Stimulated activated CD4-positive, alpha-beta T cell treated with anti-CD3 and anti-CD28 coated beads, Interleukin-15, amount 100 ng/mL, for 48 hours (primary cell): Measurements from ENCODE around the gene FXR1.
A peak's percentile ranks its signal among the peaks of the same experiment; 100 is the strongest.
"Not testable (repeated sequence)": the region's sequence is repeated elsewhere in the genome, so short reads cannot be mapped to it uniquely, and the experiment has no call there.

Source experiments
- DNase-seq, 2 donors: peaks; one replicate each; pipeline ENCODE4 v3.0.0-alpha.2; 2020; ENCODE audit warnings: low read depth in 2 of 2

Gene FXR1

GRCh38 chr3:180934638-180935037, 22.2 kb downstream of the FXR1 start:
- DNase-seq: no peak

DNA sequence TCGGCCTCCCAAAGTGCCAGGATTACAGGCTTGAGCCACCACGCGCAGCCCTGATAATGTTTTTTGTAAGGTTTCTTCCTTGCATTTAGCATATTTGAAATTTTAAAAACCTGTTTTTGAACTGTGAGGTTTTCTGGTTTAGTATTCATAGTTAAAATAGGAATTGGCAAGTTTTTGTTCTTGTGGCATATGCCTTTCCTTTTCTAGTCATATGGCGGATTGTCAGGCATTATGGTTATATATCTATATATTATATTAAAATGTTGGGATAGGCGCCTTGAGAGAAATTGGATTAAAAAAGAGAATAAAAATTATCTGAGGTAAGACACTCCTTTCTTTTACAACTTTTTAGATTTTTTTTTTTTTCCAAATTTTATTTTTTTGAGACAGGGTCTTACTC, 28.4 kb downstream of the FXR1 start:
- DNase-seq: no peak

DNA sequence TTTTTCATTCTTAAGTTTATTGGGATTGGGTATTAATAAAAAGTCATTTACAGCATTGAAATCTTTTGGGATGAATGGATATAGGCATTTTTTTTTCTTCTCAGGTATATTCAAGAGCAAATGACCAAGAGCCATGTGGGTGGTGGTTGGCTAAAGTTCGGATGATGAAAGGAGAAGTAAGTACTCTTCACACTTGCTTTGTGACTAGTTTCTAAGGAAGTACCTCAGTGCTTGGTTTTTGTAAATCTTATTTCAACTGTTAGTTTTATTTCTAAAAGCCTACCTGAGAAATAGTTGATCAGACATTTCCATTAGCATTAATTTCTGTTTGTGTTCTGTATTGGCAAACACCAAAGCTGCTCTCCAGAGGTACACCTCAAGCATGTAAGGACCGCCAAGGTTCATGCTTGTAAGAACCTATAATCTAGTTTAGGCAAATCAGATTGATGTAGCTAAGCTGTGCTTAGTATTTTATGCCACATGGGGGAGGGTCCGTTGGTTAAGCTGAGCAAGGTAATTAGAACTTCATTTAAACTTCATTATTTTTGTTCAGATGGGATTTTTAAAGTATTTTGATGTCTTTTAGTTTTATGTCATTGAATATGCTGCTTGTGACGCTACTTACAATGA, 35.4 kb downstream of the FXR1 start:
- no peak for DNase-seq

DNA sequence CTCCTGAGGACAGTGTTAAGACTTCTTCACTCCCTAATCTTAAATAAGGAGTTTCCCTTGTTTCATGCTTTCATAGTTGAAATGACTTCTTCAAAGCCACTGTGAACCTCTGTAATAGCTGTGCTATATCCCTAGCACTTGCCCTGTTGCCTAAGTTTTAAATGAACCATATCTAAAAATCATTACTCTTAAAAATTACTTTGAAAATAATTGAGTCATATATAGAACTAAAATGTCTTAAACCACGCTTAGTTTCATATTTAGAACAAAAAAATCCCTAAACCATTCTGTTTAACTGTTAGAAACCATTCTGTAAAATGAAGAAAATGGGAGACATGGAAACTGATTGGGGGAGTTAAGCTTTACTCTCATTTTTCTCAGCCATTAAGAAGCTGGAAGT, 47.2 kb downstream of the FXR1 start:
- DNase-seq: no peak

GRCh38 chr3:180961087-180961486, 48.6 kb downstream of the FXR1 start:
- DNase-seq: no peak

GRCh38 chr3:180961552-180961951, 49.1 kb downstream of the FXR1 start:
- DNase-seq: no peak

DNA sequence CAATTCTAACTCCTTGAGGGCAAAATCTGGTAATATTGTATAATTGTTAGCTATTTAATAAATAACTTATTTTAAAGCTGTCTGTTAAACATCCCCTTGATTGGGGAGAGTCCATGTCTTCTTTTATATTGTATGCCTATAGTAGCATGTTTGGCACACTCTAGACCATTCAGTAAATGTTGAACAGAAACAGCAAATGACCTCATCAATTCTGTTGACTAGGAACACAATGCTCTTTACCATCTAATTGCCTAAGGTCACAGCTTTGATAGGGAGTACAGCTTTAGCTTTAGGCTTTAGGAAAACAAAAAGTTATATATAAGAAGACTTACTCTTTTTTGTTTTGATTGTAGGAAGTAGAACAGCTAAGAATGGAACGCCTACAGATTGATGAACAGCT, 50.1 kb downstream of the FXR1 start:
- DNase-seq: no peak

DNA sequence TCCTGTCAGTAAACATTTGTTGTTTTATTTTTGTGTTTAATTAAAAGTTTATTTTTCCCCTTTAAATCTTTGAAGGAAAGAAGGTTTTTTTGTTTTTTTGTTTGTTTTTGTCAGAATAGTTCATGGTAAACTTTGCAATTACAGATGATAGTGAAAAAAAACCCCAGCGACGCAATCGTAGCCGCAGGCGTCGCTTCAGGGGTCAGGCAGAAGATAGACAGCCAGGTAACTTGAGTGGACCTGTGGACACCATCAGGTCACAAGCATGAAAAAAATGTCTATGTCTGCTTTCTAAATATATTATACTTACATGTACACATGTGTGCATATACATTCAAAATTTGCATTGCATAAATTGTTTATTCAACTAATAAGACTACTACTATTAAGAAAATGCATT, 58.5 kb downstream of the FXR1 start:
- no peak for DNase-seq

GRCh38 chr3:180973543-180973942, 61.1 kb downstream of the FXR1 start:
- DNase-seq: no peak

GRCh38 chr3:180974286-180974685, 61.8 kb downstream of the FXR1 start:
- DNase-seq: no peak

DNA sequence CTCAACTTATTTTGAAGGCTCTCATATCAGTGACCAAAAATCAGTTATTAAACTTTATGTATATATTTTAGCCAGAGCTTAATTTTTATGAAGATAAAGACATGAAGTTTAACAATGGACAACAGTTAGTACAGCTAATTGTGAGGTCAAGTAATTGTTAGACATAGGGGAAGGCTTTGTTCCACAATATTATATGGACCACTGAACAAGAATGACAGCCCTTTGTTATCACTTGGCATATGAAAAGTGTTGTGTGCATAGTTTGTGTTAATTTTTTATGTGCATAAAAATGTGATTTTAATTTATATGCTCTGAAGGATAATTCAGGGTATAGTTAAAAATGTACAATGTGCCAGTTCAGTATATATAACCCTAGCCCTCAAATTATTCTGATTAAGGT, 65.0 kb downstream of the FXR1 start:
- no peak for DNase-seq

- DNase-seq: no peak
Observed at GRCh38 chr3:180979961-180980360, 67.5 kb downstream of the FXR1 start.

DNA sequence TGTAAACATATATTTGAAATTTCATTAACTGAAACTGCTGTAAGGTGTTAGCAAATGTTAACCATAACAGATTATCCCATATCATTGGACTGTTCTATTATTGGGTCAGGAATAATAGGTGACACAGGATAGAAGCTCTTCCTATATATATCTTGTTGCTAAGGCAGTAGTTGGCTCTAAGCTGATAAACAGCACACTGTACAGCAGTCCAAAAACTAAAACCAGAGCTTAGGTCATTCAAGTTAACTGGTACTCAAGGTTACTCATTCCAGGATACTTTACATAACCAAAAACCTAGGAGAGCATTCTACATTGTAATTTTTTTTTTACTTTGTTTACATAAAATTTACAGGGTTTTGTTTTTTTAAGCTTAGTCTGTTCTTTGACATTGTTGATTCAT, 68.1 kb downstream of the FXR1 start:
- no peak for DNase-seq

GRCh38 chr3:180981912-180982311, 69.4 kb downstream of the FXR1 start:
- DNase-seq: no peak

- no peak for DNase-seq
Observed at GRCh38 chr3:180983136-180983535, 70.7 kb downstream of the FXR1 start.

- DNase-seq: not testable (repeated sequence)
Observed at GRCh38 chr3:180986366-180986765, 73.9 kb downstream of the FXR1 start.

GRCh38 chr3:180987344-180987743, 74.9 kb downstream of the FXR1 start:
- no peak for DNase-seq

DNA sequence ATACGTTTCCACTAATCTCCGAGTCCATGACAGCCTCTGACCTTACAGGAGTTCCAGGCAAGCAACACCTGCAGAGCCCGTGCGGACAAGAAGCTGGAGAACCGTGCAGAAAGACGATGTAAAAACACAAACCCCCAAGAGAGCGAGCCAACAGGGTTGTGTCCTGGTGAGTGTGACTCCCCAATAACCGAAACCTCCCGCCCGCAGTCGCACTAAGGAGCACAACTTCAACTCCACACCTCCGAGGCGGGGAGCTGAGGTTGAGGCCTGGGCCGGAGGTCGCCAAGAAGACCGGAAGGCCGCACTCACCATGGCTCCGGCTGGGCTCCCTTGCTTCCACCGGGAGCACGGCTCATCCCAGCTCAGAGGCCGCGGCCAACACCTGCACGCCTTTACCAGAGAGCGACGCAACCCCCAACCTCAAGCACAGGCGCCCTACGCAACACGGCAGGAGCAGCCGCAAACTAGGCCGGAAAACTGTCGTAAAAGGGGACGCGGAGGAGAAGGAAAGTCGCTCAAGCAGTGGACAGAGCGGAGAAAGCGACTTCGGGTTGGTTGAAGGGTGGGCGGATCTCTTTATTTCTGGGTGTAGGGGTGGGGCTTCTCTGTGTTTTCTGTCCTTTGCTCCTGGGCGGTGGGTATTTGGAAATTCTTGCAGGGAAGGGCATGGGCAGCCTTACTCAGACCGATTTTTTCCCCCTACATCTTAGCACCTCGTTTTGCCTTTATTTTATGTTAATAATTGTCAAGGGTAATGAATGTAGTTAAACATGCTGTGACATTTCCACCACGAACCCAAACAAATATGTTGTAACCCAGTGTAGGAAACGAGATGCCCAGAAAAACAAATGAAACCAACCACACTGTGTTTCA, 77.1 kb downstream of the FXR1 start, which contains the start of gene DNAJC19:
DNAJC19 (minus strand) TSS at position 446 of the 873 bp plus-strand sequence; CDS start at position 312, 134 bp downstream.
- peak; percentile 84 to 86 for DNase-seq

GRCh38 chr3:180990505-180990904, 78.0 kb downstream of the FXR1 start:
- no peak for DNase-seq

GRCh38 chr3:180996415-180996932, 84.0 kb downstream of the FXR1 start:
- DNase-seq: no peak

DNA sequence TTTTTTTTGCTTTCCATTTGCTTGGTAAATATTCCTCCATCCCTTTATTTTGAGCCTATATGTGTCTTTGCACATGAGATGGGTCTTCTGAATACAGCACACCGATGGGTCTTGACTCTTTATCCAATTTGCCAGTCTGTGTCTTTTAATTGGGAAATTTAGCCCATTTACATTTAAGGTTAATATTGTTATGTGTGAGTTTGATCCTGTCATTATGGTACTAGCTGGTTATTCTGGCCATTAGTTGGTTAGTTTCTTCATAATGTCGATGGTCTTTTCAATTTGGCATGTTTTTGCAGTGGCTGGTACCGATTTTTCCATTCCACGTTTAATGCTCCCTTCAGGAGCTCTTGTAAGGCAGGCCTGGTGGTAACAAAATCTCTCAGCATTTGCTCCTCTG, 89.9 kb downstream of the FXR1 start:
- not testable (repeated sequence) for DNase-seq

DNA sequence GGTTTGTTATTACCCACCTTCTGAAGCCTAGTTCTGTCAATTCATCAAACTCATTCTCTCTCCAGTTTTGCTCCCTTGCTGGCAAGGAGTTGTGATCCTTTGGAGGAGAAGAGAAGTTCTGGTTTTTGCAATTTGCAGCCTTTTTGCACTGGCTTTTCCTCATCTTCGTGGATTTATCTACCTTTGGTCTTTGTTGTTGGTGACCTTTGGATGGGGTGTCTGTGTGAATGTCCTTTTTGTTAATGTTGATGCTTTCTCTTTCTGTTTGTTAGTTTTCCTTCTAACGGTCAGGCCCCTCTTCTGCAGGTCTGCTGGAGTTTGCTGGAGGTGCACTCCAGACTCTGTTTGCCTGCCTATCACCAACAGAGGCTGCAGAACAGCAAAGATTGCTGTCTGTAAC, 91.0 kb downstream of the FXR1 start:
- not testable (repeated sequence) for DNase-seq

GRCh38 chr3:181006541-181006940, 94.1 kb downstream of the FXR1 start:
- DNase-seq: no peak
